ENCODE results near the gene DDC. TPM values are rescaled to one million over a fixed set of nuclear protein-coding genes. Genes with fewer than 3 reads are reported as not detected.

The DDC gene
- total and polyA plus RNA-seq, 4 donors = 0.23 to 3.1 (median 1.6) TPM

DNA sequence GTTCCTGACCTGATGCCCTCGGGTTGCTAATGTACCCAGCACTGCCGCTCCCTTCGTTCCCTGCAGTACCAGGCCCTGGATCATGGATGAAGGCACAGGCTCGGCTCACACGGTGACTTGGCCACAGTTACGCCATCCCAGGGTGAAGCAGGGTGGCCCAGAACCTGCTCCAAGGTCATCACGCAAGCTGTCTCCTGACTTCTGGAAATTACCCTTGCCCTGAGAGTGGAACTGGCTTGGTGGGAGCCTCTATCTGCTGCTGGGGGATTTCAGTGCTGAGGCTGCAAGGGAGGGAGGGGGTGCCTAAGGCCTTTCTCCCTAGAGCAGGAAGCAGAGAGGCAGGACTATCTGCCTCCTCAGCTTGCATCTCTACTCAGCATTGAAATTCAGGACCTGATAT, 151.6 kb downstream of the DDC start:
- Histone ChIP-seq H3K4me3 (no peak overlapping the region), H3K36me3 (ENCODE audit: control insufficient read depth in 4 of 4, insufficient read depth in 4 of 4, low read length in 4 of 4) (no peaks in the 10 kb centered on the region), H3K9me3 (ENCODE audit: control insufficient read depth in 4 of 4, insufficient read depth in 3 of 4, low read length in 3 of 4) (no peaks in the 10 kb centered on the region), H3K27me3 (ENCODE audit: control insufficient read depth in 3 of 3, insufficient read depth in 3 of 3, low read length in 2 of 3) (no peaks in the 10 kb centered on the region), H3K4me1 (ENCODE audit: control insufficient read depth in 5 of 5, insufficient read depth in 5 of 5, low read length in 5 of 5) (no peaks in the 10 kb centered on the region), H3K27ac (ENCODE audit: low read depth in 1 of 2, low read length in 1 of 2) (no peak overlapping the region), H3K9ac (ENCODE audit: insufficient read depth in 1 of 2, low read length in 2 of 2) (no peak overlapping the region)
- 83 to 87% methylated on average over 7 of the region's 7 CpGs for WGBS, 2 donors
- no peak for ATAC-seq (ENCODE audit: insufficient read depth, low FRiP score)
- no peak for DNase-seq
- TF ChIP-seq CTCF (IDR thresholded peaks at IDR 0.05; ENCODE audit: control extremely low read depth, extremely low read depth) = no peak

DNA sequence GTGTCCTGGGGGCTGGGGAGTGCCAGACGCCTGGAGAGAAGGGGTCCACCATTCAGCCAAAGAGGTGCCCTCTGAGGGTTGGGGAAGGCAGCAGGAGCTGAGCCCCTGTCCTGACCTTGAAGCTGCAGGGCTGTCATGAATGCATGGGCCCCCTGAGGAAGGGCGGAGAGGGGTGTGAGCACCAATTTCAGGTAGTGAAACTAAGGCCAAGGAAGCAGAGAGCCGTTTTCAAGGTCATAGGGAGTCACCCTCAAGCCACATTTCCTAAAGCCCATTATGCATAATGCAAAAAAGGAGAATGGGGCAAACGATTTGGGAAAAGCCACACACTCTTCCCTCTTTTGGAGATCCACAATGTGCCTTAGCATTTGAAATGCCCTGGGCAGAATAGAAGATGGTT, 152.2 kb downstream of the DDC start:
- WGBS, 2 donors = 63 to 72% methylated on average over 4 of the region's 4 CpGs
- H3K4me1 ChIP-seq (ENCODE audit: control insufficient read depth in 5 of 5, insufficient read depth in 5 of 5, low read length in 5 of 5) = no peaks in the 10 kb centered on the region
- H3K4me3 ChIP-seq = no peak overlapping the region
- no peak overlapping the region for H3K27ac ChIP-seq (ENCODE audit: low read depth in 1 of 2, low read length in 1 of 2)
- no peaks in the 10 kb centered on the region for H3K36me3 ChIP-seq (ENCODE audit: control insufficient read depth in 4 of 4, insufficient read depth in 4 of 4, low read length in 4 of 4)
- no peak for TF ChIP-seq CTCF (IDR thresholded peaks at IDR 0.05; ENCODE audit: control extremely low read depth, extremely low read depth)
- no peaks in the 10 kb centered on the region for H3K9me3 ChIP-seq (ENCODE audit: control insufficient read depth in 4 of 4, insufficient read depth in 3 of 4, low read length in 3 of 4)
- H3K27me3 ChIP-seq (ENCODE audit: control insufficient read depth in 3 of 3, insufficient read depth in 3 of 3, low read length in 2 of 3) = no peaks in the 10 kb centered on the region
- ATAC-seq (ENCODE audit: insufficient read depth, low FRiP score) = no peak
- no peak overlapping the region for H3K9ac ChIP-seq (ENCODE audit: insufficient read depth in 1 of 2, low read length in 2 of 2)
- DNase-seq = no peak

DNA sequence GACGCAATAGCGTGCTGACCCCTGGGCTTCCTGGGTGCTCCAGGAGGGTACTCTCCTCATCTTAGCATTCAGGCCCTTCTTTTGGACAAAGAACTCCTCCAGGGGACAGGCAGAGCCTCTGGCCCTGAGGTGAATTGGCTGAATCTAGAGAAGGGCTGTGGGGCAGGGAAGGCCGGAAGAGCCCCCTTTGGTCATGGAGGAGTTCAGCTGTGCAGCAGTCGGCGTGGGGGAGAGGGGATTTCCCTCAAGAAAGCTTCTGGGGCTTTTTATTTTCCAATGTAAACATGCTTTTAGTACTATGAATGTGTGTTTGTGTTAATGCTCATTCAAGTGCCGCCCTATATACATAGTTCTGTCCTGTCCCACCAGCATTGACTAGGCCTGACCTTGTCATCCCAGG, 153.9 kb downstream of the DDC start:
- 86 to 90% methylated on average over 6 of the region's 6 CpGs for WGBS, 2 donors
- Histone ChIP-seq H3K36me3 (ENCODE audit: control insufficient read depth in 4 of 4, insufficient read depth in 4 of 4, low read length in 4 of 4) (no peaks in the 10 kb centered on the region), H3K4me1 (ENCODE audit: control insufficient read depth in 5 of 5, insufficient read depth in 5 of 5, low read length in 5 of 5) (no peaks in the 10 kb centered on the region), H3K27me3 (ENCODE audit: control insufficient read depth in 3 of 3, insufficient read depth in 3 of 3, low read length in 2 of 3) (no peaks in the 10 kb centered on the region), H3K4me3 (no peak overlapping the region), H3K27ac (ENCODE audit: low read depth in 1 of 2, low read length in 1 of 2) (no peak overlapping the region), H3K9me3 (ENCODE audit: control insufficient read depth in 4 of 4, insufficient read depth in 3 of 4, low read length in 3 of 4) (no peaks in the 10 kb centered on the region), H3K9ac (ENCODE audit: insufficient read depth in 1 of 2, low read length in 2 of 2) (no peak overlapping the region)
- ATAC-seq (ENCODE audit: insufficient read depth, low FRiP score) (no peak), DNase-seq (no peak)
- no peak for TF ChIP-seq CTCF (IDR thresholded peaks at IDR 0.05; ENCODE audit: control extremely low read depth, extremely low read depth)
